A549 treated with Hydrocortisone at 1 μM for 4 hours (cell line): ENCODE data around the gene BCKDK. TPM values are rescaled to one million over a fixed set of nuclear protein-coding genes. Genes with fewer than 3 reads are reported as not detected.

Experiments used
- total RNA-seq: library from RNA; stranded (reverse); fragments of 200-300 nt; extraction: Qiagen RNA extraction; gene quantifications from 5 replicates; pipeline ENCODE4 v1.2.3, GENCODE V29; 2022

BCKDK gene
- total RNA-seq, result 46.0 to 56.1 TPM (median 52.2 TPM) in 5 replicates

DNA sequence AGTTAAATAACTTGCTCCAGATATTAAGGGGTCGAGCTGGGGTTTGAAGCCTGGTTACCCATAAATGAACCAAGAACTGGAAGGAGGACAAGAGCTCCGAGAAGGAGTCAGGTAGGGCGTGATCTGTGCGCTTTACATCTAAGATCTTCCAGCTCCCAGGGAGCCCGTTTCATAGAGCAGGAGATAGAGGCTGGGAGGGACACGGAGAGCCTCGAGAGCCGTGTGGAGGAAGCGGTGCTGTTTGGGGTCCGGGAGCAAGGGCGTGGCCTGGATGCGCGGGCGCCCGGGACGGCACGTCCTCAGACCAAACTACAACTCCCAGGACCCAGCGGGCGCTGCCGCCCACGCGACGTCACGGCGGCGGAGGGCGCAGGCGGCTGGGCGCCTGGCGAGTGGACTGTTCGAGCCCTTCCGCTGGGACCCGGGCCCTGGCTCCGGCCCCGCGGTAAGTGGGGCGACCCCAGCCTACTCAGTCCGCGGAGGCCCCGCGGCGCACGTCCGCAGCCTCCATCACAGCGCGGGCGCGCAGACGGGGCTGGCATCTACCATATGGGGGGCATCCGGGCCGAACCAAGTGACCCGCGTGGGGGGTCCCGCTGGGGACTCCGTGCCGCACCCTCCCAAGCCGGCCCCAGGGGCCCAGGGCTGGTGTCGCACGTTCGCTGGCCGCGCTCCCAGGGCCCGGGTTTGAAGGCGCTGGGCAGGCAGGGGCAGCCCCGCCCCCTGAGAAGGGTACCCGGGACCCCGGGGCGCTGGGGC, at the start of gene BCKDK:
TSS of gene BCKDK (plus strand) at position 352 of the 759 bp plus-strand sequence. CDS start 838 bp downstream, outside the sequence.

DNA sequence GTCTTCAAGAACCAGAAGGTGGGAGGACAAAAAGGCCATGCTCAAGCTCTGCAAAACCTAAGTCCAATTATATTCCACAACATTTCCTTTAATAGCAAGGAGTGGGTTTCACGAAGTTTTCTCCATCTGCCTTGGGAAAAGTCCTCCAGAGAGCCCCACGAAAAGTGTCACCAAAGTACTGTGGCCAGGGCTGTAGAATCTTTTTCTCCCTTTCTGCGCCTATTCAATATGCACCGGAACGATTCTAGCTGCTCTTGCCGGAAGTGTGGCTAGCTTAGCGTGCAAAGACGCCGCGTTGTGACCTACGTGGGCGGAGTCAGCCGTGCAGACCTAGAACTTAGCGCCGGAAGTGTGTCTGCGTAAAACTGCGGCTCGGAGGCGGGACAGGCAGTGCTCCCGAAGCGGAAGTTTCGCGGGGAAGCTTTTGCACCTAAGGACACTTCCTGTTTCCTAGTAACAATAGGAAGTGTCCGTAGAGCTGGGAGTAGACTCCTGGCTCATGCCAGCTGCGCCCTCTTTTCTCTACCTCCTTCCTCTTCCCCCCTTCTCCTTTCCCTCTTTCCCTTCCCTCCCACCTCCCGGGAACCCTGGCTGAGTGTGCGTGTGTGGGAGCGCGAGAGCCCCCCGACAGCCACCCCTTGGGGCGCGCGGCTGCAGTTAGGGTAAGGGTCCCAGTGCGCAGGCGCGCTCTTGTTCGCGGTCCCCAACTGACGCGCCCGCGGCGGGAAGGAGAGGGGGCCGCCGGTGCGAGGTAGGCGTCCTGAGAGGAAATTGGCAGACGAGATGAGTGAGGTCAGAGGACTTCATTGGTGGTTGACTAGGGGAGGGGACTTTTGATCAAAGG, 34.0 kb upstream of the BCKDK start, which contains the start of the genes ZNF646 and ZNF668:
TSS of gene ZNF646 (plus strand) at position 453 of the 844 bp plus-strand sequence. CDS start 1,903 bp downstream, outside the sequence.
TSS of gene ZNF668 (minus strand) at position 271 of the 844 bp plus-strand sequence. CDS start 9,781 bp downstream, outside the sequence.

DNA sequence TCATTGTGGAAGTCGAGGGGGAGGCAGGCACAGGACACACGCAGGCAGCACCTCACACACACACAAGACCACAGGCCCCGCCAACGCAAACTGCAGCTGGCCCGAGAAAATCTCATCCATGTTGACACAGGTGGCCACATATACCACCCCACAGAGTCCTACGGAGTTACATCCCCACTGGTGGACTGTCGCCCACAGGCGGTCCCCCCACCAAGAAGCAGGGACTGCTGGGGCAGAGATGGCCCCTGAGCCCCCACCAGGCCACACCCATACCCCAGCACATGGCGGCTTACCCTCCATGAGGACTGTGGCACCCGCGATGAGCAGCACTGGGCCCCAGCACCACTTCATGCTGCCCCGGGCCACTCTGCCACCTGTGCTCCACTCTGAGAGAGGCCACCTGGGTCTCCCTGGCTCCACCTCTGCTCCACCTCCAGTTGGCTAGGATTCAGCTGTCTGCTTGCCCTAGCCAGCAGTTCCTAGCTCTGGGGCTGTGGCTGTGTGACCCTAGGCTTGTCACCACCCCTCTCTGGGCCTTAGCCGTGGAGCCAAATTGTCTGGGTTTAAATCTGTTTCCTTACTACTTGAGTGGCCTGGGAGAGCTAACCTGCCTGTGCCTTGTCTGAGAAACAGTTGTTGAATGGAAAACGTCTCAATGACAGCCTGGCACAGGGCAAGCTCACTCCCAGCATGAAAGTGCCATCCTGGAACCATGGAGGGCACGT, 19.6 kb upstream of the BCKDK start, which contains the start of gene PRSS53:
TSS of gene PRSS53 (minus strand) at position 485 of the 725 bp plus-strand sequence. CDS start at position 351, 134 bp downstream.

DNA sequence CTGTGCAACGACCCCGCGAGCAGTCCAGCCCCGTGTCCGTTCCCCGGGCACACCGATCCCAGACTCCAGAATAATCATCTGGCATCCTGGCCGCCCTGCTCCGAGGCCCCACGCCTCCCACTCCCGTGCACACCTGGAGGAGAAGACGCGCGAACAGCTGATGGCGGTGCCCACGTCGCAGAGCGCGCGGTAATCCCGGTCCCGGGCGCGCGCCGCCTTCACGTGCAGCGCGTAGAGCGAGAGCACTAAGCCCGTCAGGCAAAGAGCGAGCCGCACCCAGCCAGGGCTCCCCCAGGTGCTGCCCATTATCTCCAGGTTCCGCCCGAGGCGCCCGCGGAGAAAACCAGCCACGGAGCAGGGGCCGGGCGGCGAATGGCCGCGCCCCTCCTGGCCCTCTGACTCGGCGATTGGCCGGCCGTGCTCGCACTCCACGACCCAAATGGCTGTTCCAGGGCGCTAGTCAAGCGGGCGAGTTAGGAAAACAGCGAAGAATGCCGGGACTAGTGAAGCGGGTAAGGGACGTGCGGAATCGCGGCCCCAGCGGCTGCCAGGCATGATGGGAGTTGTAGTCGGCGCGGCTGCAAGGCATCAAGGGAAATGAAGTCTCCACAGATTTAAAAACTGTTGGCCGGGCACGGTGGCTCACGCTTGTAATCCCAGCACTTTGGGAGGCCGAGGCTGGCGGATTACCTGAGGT, 13.6 kb upstream of the BCKDK start, which contains the start of gene VKORC1:
TSS of gene VKORC1 (minus strand) at position 374 of the 697 bp plus-strand sequence. CDS start at position 306, 68 bp downstream.

DNA sequence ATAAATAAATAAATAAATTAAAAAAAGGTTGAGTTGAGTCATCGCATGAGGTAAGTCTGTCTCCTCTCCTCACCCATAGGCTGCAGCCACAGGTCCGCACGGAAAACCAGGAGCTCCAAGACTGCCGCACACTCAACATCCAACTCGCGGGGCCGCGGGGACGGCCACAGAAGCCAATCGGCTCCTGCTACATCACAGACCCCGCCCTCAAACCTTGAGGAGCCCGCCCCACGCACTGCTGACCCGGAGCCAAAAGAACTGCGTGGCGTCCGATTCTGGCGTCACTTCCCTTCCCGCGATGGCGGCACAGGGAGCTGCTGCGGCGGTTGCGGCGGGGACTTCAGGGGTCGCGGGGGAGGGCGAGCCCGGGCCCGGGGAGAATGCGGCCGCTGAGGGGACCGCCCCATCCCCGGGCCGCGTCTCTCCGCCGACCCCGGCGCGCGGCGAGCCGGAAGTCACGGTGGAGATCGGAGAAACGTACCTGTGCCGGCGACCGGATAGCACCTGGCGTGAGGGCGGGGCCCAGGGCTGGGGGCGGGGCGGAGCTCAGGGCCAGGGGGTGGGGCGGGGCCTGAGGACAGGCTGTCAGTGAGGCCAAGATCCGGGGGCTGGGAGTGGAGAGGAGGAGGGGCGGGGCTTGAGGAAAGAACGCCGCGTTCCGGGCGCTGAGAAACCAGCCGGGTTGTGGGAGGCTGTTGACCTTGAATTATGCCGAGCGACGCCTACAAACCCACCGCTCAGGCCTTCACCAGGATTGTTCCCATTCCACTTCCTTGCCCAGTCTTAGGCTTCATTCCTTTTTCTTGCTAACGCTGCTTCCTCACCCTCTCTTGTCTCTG, 9.4 kb downstream of the BCKDK start, which contains the start of gene KAT8:
TSS of gene KAT8 (plus strand) at position 281 of the 839 bp plus-strand sequence. CDS start at position 299, 18 bp downstream.

DNA sequence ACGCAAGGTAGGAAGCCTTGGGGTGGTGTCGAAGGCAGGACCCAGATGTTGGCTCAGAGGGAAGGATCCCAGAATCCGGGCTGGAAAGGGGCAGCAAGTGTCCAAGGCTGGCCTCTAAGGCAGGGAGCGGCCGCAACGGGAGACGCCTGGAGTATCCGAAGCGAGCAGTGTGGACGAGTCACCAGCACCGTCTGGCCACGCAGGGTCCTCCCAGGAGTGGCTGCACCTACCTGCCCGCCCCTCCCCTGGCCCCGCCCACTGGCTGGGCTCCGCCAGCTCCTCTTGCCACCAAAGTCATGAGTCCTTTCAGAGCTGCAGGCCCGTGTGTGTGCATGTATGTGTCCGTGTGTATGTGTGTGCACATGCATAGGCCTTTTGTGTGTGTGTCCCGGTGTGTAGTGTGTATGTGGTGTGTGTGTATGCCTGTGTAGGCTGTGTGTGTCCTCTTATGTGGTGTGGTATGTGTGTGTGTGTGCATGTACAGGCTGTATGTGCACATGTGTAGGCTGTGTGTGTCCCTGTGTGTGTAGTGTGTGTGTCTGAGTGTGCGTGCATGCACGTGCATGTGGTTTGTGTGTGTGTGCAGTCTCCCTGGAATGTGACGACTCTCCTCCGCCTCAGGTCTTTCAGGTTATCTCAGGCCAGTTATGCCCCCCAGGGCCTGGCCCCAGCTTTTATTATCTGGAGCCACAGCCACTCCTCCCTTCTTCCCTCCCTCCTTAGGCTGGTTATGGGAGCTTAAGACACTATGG, 27.5 kb downstream of the BCKDK start, which contains the start of gene PRSS8:
TSS of gene PRSS8 (minus strand) at position 193 of the 752 bp plus-strand sequence. CDS start 229 bp downstream, outside the sequence.

DNA sequence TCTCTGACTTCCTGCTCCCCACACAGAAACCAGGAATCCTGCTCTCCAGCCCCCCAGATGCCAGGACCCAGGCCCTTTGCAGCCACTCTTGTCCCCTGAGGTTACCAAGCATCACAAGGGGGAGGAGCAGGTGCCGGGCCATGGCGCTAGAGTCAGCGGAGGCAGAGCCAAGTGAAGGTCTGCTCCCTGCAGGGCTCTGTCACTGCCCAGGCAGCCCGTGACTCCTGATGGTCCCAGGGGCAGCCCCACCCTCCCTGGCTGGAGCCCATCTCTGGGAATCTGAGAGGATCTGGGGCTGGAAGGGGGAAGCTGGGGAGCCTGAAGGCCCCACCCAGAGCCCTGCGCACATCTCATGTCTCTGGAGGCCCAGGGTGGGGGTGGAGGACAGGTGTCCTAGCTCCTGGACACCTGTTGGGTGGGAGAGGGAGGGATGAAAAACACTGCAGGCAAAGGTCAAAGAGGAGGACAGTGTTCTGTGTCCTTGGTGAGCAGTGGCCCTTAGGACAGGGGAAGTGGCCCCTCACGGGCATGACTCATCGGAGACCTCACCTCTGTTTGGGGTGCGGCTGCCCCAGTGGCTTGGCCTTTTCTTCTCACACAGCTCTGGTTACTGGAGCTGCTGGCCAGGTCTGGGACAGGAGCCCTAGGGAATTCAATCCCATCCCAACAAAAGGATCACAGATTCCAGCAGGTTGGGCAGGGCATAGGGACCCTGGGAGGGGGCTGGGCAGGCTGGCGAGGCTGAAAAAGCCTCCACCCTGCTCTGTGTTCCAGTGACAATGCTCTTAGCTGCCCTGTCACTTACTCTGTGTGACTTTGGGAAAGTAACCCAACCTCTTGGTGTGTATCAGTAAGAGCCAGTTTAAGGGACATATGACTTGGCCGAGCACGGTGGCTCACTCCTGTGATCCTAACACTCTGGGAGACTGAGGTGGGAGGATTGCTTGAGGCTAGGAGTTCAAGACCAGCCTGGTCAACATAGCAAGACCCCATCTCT, 42.0 kb downstream of the BCKDK start, which contains the start of gene PRSS36:
TSS of gene PRSS36 (minus strand) at position 173 of the 997 bp plus-strand sequence. CDS start at position 142, 31 bp downstream.

Other genes with a start within 250 kb of the BCKDK start
- gene BCL7C, start 214.3 kb upstream of the BCKDK start, total RNA-seq, result 23.6 to 42.5 TPM (median 40.9 TPM) in 5 replicates
- gene CTF1, start 211.8 kb upstream of the BCKDK start, total RNA-seq, result 0.16 to 0.32 TPM (median 0.18 TPM) in 5 replicates
- gene FBXL19, start 184.8 kb upstream of the BCKDK start, total RNA-seq, result 14.1 to 19.7 TPM (median 18.0 TPM) in 5 replicates
- 9.0 to 14.5 TPM (median 12.1 TPM) in 5 replicates for gene ORAI3, start 159.3 kb upstream of the BCKDK start, total RNA-seq
- gene SETD1A, start 150.6 kb upstream of the BCKDK start, total RNA-seq, result 17.7 to 19.7 TPM (median 18.3 TPM) in 5 replicates
- 13.6 to 15.9 TPM (median 13.9 TPM) in 5 replicates for gene HSD3B7, start 123.2 kb upstream of the BCKDK start, total RNA-seq
- 1.4 to 2.1 TPM (median 1.6 TPM) in 5 replicates for gene STX1B, start 97.7 kb upstream of the BCKDK start, total RNA-seq
- 56.8 to 66.1 TPM (median 64.4 TPM) in 5 replicates for gene STX4, start 74.8 kb upstream of the BCKDK start, total RNA-seq
- 13.3 to 19.8 TPM (median 14.5 TPM) in 5 replicates for gene ZNF668, start 34.1 kb upstream of the BCKDK start, total RNA-seq
- gene ZNF646, start 34.0 kb upstream of the BCKDK start, total RNA-seq, result 9.1 to 11.4 TPM (median 10.2 TPM) in 5 replicates
- gene PRSS53, start 19.4 kb upstream of the BCKDK start, total RNA-seq, result 1.0 to 2.5 TPM (median 1.6 TPM) in 5 replicates
- gene VKORC1, start 13.6 kb upstream of the BCKDK start, total RNA-seq, result 98.3 to 147 TPM (median 140 TPM) in 5 replicates
- 45.0 to 51.2 TPM (median 48.2 TPM) in 5 replicates for gene KAT8, start 9.3 kb downstream of the BCKDK start, total RNA-seq
- 0.83 to 1.4 TPM (median 1.2 TPM) in 5 replicates for gene PRSS8, start 27.3 kb downstream of the BCKDK start, total RNA-seq
- 0.84 to 1.9 TPM (median 1.1 TPM) in 5 replicates for gene PRSS36, start 41.7 kb downstream of the BCKDK start, total RNA-seq
- 505 to 637 TPM (median 514 TPM) in 5 replicates for gene FUS, start 71.8 kb downstream of the BCKDK start, total RNA-seq
- 23.8 to 40.1 TPM (median 36.2 TPM) in 5 replicates for gene PYCARD, start 94.4 kb downstream of the BCKDK start, total RNA-seq
- 0.01 to 0.10 TPM (median 0.05 TPM) in 5 replicates for gene TRIM72, start 105.7 kb downstream of the BCKDK start, total RNA-seq
- gene PYDC1, start 108.7 kb downstream of the BCKDK start, total RNA-seq, result not detected in 5 replicates
- gene ITGAM, start 151.6 kb downstream of the BCKDK start, total RNA-seq, result 1.1 to 1.9 TPM (median 1.7 TPM) in 5 replicates
- 1.0 to 1.5 TPM (median 1.1 TPM) in 5 replicates for gene ITGAX, start 246.8 kb downstream of the BCKDK start, total RNA-seq